RPMI8226 (cell line): Measurements from ENCODE around the gene FRMD4A.
"Not testable (repeated sequence)": the region's sequence is repeated elsewhere in the genome, so short reads cannot be mapped to it uniquely, and the experiment has no call there.

Experiments used
- DNase-seq: peaks from one replicate; pipeline ENCODE4 v3.0.0-alpha.2; 2015

The FRMD4A gene

DNA sequence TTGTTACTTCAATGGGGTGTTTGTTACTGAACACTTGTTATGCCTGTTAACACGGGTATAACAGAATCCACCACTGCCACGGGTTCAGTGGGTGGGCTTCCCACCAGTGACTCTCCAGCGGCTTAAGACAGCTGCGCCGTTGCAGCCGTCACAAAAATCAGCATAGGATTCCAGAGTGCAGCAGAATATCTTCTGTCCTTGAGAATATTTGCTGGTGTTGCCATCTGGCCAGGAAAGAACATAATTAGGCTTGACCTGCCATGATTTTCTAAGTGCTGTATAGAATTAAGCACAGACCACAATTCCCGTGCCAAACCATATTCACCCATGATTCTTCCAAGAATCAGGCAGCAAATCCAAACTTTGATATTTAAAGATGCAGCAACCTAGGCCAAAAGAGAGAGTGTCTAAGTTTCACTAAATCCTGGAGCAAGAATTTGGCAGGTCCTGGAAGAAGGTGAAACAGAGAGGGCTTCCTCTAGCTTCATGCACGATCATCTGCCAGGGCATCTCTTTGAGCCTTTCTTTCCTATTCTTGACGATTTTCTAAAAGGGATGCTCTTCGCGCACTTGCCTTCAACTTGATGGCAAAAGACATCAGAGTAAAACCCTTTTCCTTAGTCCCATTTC lies 95.0 kb downstream of the FRMD4A start:
- no peak for DNase-seq

DNA sequence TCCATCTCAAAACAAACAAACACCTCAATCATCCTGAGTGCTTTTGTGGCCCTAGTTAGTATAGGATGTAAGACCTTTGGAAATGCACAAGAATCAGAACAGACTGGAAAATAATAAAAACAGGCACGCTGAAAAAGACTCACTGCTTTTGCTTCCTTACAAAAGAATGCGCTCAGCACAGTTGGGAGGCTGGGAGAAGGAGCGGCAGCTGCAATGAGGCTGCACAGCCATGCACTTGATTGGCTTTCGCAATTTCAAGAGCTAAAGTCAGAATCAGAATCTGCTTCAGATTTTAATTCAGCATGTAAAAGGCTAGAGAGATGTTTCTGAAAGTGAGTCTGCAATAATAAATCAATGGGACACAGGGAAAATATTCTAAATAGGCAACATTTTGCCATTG lies 97.2 kb downstream of the FRMD4A start:
- DNase-seq = no peak

DNA sequence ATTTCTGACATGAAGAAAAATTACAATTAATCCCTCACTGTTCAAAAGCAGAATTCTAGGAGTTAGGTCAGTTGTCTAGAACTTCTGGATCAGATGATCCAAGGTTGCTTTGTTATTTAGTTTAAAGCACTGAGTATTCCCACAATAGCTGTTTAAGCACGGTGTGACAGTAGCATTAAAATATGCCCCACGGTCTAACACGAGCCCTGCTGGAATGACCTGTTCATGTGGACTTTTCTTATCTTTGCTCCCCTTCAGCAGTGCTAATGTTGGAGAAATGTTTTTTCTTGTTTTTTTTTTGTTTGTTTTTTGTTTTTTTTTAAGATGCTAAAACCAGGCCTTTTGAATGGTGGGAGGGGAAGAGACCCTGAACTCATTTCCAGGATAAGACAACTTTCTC lies 101.9 kb downstream of the FRMD4A start:
- DNase-seq = not testable (repeated sequence)

DNA sequence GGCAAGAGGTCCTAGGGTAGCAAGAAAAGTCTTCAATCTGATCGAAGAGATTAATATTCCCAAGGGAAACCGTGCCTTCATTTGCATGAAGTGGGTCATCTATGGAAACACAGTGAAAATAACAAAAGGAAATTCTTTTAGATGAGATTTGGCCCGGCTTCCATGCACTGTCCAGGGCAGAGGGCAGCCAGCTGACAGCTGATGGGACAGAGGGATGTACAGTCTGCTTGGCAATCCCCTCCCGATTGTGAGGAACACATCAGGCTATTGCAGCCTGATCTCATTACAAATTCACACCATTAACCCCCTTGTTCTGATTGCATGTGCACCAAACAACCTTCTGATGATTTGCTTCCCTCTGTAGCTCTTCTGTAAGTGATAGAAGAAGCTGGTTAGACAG lies 105.3 kb downstream of the FRMD4A start:
- no peak for DNase-seq

DNA sequence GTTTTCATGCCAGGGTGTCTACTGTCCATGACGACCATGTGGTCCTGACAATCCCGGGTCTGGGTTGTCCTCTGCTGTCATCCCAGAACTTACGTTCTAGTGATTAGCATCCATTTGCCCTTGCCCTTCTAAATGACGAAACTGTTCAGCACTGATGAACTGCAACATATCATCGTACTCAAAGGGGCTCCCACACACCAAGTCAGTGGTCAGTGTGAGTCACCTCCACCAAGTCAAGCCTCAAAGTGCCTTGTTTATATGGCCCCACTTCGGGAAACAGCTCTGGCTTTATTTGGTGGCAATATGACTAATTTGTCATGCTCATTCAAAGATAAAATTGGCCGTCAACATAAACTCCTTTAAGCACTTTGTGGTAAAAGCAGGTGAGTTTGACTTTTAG lies 110.7 kb downstream of the FRMD4A start:
- DNase-seq = no peak

DNA sequence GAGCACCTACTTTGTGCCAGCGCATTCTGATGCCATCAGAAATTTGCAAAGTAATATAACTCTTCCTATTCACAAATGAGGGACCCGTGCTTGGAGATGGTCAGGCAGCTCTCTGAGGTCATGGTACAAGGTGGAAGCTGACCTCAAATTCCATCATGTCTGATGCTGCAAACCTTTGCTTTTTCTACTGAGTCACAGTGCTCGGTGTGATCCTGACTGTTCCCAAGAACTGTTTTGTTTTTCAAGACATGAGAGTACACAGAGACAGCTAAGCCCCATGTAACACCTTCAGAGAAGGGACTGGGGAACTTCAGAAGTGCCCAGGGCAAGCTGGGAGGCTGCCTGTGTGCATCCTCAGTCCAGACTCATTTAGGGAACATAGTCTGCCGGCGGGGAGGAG lies 111.3 kb downstream of the FRMD4A start:
- DNase-seq = no peak

DNA sequence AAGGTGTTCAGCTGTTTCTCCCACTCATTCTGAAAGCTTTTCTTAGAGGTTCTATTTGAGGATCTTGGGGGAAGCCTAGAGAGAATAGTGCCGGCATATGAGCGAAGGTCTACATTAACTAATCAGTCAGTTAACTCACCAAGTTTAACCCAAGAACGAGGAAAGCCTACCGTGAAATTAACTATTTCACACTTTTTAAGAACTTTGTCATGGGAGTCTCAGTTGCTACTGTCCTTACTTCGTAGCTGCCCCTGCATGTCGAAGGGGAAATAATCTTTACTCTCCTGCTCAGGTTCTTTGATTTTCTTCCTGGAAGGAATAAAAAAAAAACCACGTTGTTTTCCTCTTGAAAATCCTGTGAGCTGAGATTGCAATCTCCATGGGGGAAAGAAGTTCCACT lies 115.1 kb downstream of the FRMD4A start:
- no peak for DNase-seq

DNA sequence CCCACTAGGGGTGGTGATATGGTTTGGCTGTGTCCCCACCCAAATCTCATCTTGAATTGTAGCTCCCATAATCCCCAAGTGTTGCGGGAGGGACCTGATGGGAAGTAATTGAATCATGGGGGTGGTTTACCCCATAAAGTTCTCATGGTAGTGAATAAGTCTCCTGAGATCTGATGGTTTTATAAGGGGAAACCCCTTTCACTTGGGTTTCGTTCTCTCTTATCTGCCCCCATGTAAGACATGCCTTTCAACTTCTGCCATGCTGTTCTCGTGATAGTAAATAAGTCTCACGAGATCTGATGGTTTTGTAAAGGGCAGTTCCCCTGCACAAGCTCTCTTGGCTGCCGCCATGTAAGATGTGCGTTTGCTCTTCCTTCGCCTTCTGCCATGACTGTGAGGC lies 117.0 kb downstream of the FRMD4A start:
- DNase-seq = not testable (repeated sequence)

DNA sequence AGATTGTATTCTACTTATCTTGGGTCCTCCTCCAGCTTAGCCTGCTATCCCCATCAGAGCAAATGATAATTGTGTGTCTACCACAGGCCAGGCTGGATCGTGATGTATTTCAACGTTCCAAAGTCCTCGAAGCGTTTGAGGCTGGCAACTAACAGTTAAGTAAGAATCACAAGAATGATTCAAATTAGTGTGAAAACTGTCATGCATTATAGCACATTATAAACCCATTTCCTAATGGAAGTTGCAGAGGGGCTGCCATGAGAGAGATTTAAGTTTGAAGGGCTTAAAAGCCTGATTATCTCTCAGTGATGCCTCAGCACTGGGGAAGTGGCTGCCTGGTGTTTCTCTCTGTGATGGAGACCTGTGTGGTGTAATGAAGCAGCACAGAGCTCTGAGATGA lies 119.1 kb downstream of the FRMD4A start:
- no peak for DNase-seq

DNA sequence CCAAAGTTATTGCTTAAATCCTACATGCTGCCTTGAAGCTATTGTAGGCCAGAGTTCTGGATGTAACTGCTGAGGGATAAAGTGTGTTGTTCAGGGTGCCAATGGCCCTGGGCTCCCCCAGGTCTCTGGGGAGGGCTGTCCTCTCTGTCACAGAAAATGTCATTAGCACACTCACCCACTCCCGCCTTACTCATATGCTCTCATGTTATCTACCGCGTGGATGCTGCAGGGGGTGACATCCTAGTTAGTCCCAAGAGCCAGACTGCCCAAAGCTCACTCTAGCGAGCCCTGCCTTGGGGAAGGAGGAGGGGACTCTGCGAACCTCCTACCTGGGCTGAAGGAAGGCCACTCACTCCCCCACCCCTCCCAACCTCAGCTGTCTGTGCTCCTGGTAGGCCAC lies 122.5 kb downstream of the FRMD4A start:
- no peak for DNase-seq

DNA sequence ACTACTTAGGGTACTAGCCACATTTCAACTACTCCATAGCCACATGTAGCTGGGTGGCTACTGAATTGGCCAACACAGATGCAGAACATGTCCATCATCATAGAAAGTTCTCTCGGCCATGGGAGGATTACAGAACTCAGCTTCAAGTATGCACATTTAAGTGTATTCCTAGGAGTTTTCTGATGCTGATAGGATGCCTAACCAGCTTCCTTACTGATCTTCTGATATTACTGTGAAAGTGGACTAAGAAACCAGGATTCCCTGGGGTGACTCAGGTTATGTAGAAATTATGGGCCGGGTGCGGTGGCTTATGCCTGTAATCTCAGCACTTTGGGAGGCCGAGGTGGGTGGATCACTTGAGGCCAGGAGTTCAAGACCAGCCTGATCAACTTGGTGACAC lies 125.5 kb downstream of the FRMD4A start:
- no peak for DNase-seq

DNA sequence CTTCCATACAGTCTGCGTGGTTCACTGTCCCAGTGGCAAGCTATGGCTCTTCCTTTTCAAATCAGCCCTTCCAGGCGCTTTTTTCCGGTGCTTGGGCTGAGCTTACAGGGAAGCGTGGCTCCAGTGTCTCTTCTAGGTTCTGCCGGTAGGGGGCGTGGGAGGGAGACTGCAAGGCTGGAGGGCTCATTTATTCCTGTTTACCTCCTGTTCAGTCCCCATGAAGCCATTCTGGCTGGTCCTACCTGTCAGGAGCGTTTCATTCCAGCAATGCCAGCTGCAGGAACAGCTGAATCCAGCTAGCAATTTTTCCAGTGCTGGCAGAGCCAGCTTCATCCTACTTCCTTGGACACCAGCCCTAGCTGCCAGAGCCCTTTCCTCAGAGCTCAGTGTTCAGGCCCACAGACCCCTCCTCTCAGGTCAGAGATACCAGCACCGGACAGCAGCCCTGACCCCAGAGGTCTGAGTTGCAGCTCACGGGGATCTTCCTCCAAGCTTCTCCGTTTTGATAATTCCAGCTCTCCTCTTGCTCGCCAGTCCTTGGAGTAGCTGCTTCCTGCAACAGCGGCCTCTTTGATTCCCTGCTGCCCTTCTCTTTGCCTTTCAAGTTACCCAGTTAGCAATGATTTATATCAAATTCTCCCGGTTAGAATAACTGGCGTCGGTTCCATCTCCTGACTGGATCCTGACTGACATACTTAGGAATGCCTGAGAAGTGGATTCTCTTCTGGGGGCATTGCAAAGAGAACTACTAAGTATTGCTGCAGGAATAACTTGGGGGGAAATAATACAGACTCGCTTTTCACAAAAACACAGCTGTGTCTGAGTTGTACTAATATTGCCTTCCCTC lies 129.8 kb downstream of the FRMD4A start:
- DNase-seq = peak; percentile 14

DNA sequence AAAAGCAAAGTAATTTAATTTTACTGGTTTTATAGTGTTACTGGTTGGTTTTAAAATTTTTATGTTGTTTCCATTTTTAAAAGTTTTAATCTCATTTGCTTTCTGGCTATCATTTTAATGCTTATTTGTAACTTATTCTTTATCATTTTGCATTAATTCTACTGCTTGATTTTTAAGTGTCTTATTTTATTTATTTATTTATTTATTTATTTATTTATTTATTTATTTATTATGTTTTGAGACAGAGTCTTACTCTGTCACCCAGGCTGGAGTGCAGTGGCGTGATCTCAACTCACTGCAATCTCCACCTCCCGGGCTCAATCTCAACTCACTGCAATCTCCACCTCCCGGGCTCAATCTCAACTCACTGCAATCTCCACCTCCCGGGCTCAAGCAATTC lies 131.6 kb downstream of the FRMD4A start:
- DNase-seq = not testable (repeated sequence)

DNA sequence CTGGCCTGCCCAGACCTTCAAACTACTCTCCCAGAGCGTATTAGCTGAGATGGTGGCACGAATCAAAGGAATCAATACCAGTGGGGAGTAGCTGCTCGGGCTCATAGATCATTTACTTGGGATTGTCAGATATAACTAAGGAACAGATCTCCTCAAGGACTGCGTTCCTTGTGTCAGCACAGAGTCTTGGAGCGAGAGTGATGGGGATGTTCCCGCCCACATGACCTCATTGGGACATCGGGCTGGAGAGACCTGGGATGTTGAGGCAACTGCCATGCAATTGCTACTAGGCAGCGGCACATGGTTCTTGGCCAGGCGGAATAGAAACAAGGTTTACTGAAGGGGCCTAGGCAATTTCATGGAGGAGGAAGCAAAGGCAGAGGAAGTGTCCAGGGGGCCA lies 132.6 kb downstream of the FRMD4A start:
- no peak for DNase-seq

DNA sequence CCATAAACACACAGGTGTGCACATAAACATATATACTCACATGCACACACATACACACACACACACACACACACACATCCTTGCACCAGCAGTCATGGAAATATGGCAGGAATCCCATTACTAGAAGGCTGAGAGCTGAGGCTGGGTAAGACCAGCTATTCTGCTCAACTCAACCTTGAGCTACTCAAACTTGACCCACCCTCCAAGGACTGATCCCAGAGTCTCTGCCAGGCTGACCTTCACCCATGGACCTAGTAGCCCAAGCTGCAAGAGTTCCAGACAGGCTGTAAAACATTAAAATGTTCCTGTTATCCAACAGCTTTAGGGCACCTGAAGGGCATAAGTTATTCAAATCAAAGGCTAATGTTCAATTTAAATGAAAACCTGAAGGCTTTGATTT lies 134.6 kb downstream of the FRMD4A start:
- DNase-seq = no peak

DNA sequence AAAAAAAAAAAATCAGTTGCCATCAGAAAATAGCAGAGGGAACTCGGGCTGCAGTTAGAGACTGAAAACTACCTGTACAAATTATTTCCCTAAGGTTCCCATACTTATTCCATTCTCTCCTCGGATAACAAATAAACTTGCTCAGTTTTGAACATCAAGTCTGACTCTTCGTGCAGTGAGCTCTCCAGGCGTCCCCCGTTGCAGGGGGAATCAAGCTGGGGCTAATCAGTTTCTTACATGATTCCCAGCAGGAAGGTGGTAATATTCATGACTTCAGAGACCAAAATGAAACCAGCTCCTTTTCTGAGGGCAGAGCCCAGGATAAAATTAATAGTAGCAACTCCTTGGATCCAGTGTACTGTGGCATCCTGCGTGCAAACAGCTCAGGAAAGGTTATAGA lies 135.3 kb downstream of the FRMD4A start:
- no peak for DNase-seq

DNA sequence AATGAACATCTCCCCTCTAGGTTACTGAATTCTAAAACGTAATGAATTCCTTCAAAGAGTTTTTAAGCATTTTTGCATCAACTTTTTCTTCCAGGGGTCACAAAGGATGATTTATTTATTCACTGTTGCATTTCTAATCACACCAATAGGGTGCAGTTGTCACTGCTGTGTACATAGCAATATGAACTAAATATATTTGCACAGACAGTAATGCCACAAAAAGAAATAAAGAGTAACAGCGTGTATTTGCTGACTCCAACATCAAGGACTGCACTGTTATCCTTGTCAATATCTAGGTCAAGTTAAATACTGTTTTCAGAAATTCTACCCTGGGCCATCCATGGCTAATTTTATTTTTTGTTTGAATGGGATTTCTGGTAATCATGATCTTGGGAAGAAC lies 138.0 kb downstream of the FRMD4A start:
- no peak for DNase-seq

DNA sequence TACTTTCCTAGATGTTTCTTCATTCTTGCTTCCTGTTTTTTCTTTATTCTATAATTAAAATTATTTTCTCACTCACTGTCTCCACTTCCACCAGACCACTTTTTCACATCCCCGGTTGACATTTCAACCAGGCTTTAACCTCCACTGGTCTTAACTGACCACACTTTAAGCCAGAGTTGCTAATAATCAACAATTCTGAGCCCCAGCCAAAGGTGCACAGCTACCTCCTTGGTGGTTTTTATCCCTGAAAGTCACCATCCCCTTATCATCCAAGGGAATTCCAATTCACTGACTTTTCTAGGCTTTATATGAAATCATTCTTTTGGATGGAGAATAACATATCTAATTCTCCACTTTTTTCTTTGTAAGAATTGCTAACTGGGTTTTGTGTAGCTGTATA lies 138.9 kb downstream of the FRMD4A start:
- DNase-seq = no peak

DNA sequence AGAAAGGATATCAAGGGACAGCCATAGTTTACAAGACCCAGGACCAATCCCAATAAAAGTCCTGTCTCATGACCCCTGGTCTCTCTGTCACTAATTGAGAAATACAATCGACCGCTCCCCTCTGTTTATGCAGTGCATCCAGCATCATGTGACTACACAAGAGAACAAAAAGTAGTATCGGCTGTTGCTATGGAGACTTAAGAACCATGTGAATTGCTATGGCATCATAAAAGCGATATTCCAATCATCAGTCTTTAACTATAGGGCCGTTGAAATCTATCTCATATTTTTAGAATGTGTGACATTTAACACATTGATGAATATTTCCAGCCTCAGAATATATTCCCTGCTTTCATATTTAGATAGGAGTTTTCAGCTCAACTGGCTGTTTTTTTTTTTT lies 139.3 kb downstream of the FRMD4A start:
- DNase-seq = no peak

DNA sequence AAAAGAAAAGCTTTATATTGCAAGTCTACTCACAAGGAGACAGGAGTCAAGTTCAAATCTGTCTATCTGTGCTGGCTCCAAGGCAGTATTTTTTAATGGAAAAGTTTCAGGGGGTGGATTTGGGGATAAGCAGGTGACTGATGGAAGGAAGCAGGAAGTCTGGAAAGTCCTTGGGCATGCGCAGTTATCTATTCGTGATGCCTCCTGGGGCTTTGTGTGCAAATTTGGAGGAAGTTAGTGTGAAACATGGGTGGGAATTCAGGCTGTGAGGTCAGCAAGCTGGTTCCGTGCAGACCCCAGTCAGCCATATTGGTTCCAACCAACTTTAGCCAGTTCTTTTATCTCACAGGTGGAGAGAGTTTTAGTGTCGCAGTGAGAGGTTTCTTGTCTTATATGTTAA lies 140.0 kb downstream of the FRMD4A start:
- no peak for DNase-seq

DNA sequence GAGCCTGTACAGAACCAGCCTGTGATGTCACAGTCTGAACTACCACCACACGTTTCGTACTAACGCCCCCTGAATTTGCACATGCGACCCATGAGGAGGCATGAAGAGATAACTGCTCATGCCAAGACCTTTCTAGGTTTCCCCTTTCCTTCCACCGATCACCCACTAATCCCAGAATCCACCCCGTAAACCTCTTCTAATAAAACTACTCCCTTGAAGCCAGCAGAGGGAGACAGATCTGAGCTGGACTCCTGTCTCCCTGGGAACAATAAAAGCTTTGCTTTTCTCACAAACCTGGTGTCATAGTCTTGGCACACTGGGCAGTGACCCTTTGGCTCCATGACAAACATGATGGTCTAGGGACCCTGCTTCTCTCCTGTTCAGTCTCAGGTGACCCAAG lies 144.5 kb downstream of the FRMD4A start:
- DNase-seq = no peak

DNA sequence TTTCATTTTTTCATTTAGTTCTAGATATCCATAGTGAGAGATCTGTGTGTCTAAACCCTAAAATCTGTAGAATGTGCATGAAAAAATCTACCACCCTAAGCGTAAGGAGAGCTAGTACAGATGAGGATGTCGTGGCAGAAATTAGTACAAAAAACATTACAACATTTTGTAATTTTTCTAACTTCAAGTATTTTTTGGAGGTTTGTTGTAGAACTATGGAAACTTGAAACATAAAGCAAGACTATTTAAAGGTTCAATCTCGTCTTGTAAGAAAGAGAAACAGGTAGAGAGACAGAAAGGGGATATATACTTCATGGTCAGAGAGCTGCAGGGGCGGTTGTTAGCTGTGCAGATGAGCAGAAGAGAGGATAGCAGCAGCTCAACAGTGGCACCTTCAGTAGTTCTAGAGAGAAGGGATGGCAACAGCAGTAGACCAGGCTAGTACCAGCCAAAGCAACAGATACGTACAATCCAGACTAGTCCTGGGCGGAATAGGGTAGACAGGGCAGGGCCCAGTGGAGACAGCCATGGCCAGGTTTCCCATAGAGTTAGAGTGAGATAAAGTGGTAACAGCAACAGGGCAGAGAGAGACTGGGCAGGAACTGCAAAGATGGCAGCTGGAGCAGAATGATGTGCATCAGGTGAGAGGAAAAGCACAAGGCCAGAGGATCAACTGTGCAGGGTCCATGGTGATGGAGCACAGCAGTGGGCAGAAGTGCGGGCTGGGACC lies 145.2 kb downstream of the FRMD4A start:
- no peak for DNase-seq

DNA sequence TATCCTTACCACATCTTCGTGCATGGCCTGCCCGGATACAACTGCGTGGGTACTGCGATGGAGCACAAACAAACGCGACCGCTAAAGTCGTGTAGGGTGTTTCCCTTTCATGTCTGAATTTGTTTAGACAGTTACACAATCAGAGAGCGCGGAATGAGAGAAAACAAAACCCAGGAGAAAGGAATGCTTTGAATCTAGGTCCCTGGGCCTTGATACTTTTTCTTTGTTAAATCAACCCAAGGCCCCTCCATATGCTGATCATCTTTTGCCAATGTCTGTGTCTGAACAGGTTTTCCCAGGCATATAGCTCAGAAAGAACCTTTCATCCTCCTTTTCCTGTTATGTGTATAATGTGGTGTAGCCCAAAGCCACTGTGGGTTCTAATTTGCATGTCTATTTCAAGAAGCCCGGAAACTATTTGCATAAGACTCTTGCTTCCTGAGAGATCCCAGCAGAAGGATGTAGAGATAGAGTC lies 145.8 kb downstream of the FRMD4A start:
- DNase-seq = no peak

DNA sequence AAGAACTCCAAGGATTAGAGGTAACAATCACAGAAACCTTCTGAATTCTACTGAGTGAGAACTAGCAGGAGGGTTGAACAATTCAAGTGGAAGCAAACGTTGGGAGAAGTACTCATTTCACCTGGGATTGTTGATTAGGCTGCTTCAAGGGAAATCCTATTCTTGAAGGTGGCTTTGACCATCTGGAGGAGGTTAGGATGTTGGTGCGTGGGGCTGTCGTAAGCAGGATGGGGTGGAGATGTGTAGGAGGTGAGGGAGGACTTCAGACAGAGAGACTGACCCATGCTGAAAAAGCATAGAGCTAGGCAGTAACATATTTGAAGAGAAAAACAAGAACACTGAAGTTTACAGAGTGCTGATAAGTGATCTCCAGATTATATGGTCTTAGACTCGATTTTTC lies 147.9 kb downstream of the FRMD4A start:
- DNase-seq = no peak
